Kidney (tissue), 14 donors: ENCODE measurements around the gene HSPA12A. TPM values are rescaled to one million over a fixed set of nuclear protein-coding genes. Genes with fewer than 3 reads are reported as not detected.
A peak's percentile ranks its signal among the peaks of the same experiment; 100 is the strongest.

Experiments used
- DNase-seq, 5 donors: peaks; one replicate each; pipeline ENCODE4 v3.0.0-alpha.2; 2013 to 2020
- FAIRE-seq: peaks from 2 replicates; lab custom pipeline; 2012; peaks lifted over from hg19 to GRCh38; lab: Jason Lieb, UNC
- H3K27ac ChIP-seq, 2 donors: one replicate each; pipeline ENCODE4 v1.7.0; 2013; ENCODE audit warnings: low read depth in 2 of 2, low read length in 2 of 2, inconsistent platforms in 1 of 2
- H3K27me3 ChIP-seq: one replicate; pipeline ENCODE4 v1.7.1; 2013; ENCODE audit warnings: low read length, inconsistent platforms; ENCODE audit not compliant: control insufficient read depth, insufficient read depth
- H3K36me3 ChIP-seq, 3 donors: one replicate each; pipeline versions ENCODE4 v1.7.0 to v1.7.1; 2013; ENCODE audit warnings: low read length in 3 of 3, control low read depth in 1 of 3, inconsistent platforms in 1 of 3; ENCODE audit not compliant: insufficient read depth in 3 of 3, control insufficient read depth in 2 of 3
- H3K4me1 ChIP-seq, 3 donors: one replicate each; pipeline versions ENCODE4 v1.7.0 to v1.7.1; 2013; ENCODE audit warnings: low read length in 3 of 3, inconsistent platforms in 1 of 3, low read depth in 1 of 3; ENCODE audit not compliant: control insufficient read depth in 2 of 3, insufficient read depth in 2 of 3
- H3K4me3 ChIP-seq, 3 donors: one replicate each; pipeline versions ENCODE4 v1.7.0 to v1.8.1; 2013; ENCODE audit warnings: low read length in 3 of 3, control low read depth in 1 of 3, inconsistent platforms in 1 of 3
- H3K9ac ChIP-seq, 3 donors: one replicate each; pipeline versions ENCODE4 v1.7.0 to v1.7.1; 2013; ENCODE audit warnings: low read length in 3 of 3, control low read depth in 1 of 3, inconsistent platforms in 1 of 3
- H3K9me3 ChIP-seq, 3 donors: one replicate each; pipeline versions ENCODE4 v1.7.0 to v1.7.1; 2013; ENCODE audit warnings: low read length in 3 of 3, control low read depth in 1 of 3, inconsistent platforms in 1 of 3; ENCODE audit not compliant: control insufficient read depth in 2 of 3, insufficient read depth in 1 of 3
- intact Hi-C: fragments of 100-400 bp; cut with DNase I; formaldehyde crosslinking; loops from one replicate; pipeline ENCODE4 v1.11.1; 2022
- polyA plus RNA-seq: library from polyadenylated mRNA; stranded (reverse); fragments of 350-450 nt; fragmentation: Illumina TruSeq; extraction: RNeasy Lipid Tissue Mini Kit (QIAGEN cat#74804); gene quantifications from one replicate; pipeline ENCODE4 v1.2.3, GENCODE V29; 2014; ENCODE audit warnings: low read depth, low replicate concordance; ENCODE audit not compliant: insufficient read depth
- total RNA-seq: library from RNA; stranded (reverse); fragmentation: NEBNext Ultra II Directional; extraction: Animal tissue kit (Norgen Biotek cat#: 25700); gene quantifications from one replicate; pipeline ENCODE4 v1.2.1, GENCODE V29; 2021
- TF ChIP-seq, protein P1 (sequence below): IDR thresholded peaks from 3 replicates; pipeline ENCODE4 v1.5.1; 2012; ENCODE audit warnings: mild to moderate bottlenecking, moderate library complexity, borderline replicate concordance; ENCODE audit not compliant: insufficient read depth; ENCODE audit errors: extremely low read depth
- donor health status: control.
- donor health status: control.
- donor health status: control.
- donor health status: control.
- donor health status: control.
- donor health status: DM: yes; HTN: yes; CAD: no.
- donor health status: Normal renal cell carcinoma (clear cell type).

HSPA12A gene
- total and polyA plus RNA-seq, 2 donors from 2014 or later = 18.9 to 33.5 TPM

DNA sequence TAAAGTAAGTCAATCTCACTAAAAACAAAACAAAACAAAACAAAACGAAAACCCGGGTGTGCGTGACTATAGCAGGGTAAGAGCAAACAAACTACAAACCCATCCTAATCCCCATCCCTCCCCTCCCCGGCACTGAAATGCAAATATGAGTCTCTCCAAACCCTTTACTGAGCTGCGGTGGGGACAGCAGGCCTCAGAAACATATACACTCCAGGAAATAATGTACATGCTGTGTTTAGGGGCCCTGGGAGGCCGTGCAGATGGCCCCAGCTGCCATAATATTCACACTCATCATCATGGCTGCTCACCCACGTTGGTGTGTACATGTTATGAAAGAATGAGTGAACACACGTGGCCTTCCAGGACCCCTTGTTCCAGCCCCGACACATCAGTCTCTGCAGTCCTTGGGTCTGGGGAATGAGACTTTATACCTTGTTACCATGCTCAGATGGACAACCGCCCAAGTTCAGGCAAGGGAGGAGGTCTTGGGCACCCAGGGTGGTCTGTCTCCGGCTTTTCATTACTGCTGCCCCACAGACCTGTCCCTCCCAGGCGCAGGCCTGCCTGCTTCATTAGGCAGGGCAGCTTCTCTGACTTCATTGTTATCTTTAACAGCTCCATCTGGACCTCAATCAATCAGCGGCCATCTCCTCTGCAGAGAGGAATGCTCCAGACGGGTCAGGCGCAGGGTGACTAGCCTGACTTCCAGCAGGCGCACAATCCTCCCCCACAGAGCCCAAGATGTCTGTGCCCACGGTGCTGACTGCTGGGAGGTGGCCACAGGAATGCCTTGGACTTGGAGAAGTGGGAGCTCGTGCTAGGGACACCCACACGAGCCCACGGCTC lies 20.6 kb downstream of the HSPA12A start:
- H3K4me3 ChIP-seq = peak overlapping the region in 1 of 3 donors; percentile 15
- no peaks in the 10 kb centered on the region for H3K9me3 ChIP-seq
- H3K9ac ChIP-seq = peak overlapping the region in 1 of 3 donors; percentile 0
- H3K27me3 ChIP-seq = no peaks in the 10 kb centered on the region
- H3K36me3 ChIP-seq = no peaks in the 10 kb centered on the region
- intact Hi-C loops = no loop called here
- TF ChIP-seq, protein P1, sequence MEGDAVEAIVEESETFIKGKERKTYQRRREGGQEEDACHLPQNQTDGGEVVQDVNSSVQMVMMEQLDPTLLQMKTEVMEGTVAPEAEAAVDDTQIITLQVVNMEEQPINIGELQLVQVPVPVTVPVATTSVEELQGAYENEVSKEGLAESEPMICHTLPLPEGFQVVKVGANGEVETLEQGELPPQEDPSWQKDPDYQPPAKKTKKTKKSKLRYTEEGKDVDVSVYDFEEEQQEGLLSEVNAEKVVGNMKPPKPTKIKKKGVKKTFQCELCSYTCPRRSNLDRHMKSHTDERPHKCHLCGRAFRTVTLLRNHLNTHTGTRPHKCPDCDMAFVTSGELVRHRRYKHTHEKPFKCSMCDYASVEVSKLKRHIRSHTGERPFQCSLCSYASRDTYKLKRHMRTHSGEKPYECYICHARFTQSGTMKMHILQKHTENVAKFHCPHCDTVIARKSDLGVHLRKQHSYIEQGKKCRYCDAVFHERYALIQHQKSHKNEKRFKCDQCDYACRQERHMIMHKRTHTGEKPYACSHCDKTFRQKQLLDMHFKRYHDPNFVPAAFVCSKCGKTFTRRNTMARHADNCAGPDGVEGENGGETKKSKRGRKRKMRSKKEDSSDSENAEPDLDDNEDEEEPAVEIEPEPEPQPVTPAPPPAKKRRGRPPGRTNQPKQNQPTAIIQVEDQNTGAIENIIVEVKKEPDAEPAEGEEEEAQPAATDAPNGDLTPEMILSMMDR = no peak
- peak overlapping the region; percentile 54 to 81 for H3K27ac ChIP-seq
- H3K4me1 ChIP-seq = peaks cover 15 to 64% (median 57%) of the 10 kb centered on the region in 3 donors
- no peak for FAIRE-seq
- peak in 4 of 5 donors; percentile 92 to 95 (median 94) for DNase-seq

DNA sequence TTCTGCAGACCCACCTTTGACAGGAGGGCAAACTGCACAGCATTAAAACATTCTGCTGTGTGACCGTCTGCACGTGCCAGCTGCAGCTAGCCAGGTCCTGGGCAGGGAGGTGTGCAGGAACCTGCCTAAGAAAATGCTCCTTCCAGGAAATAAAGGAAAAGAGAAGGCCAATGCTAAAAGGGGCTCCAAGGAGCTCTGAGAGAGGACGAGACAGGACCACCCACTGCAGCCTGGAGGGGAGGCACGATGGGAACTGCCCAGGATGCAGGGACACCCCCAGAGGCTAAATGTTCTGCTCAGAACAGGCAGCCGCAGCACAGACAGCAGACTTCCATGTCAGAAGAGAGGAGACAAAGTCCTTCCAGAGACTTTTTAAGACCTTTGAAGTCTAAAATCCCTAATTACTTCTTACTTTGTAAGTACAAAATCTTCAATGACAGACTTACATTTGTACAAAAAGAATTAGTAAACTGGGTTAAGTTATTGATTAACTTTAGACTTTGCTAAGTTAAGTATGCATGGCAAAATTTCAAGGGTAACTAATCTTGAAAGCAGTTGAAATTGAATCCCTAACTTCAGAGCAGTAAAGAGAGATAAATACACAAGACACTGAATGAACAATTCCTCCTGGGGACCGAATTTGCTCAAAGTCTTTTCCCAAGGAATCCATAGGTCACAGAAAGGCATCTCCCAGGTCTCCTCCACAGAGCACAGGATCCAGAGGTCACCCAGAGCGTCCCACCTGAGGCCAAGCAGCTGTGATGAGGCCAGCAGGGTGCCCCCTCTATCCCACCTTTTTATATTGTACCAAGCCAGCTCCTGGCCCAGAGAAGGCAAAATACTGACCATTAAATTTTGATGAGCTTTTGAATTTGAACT lies 21.5 kb downstream of the HSPA12A start:
- Histone ChIP-seq H3K27ac (peak overlapping the region; percentile 76 to 81), H3K4me1 (peaks cover 15 to 73% (median 57%) of the 10 kb centered on the region in 3 donors), H3K4me3 (peak overlapping the region in 2 of 3 donors; percentile 8 to 24), H3K9me3 (no peaks in the 10 kb centered on the region), H3K27me3 (no peaks in the 10 kb centered on the region), H3K36me3 (no peaks in the 10 kb centered on the region), H3K9ac (peak overlapping the region in 1 of 3 donors; percentile 0)
- intact Hi-C loops = no loop called here
- TF ChIP-seq, protein P1 = no peak
- DNase-seq (peak in 3 of 5 donors; percentile 31 to 61 (median 49)), FAIRE-seq (peak; percentile 81)

DNA sequence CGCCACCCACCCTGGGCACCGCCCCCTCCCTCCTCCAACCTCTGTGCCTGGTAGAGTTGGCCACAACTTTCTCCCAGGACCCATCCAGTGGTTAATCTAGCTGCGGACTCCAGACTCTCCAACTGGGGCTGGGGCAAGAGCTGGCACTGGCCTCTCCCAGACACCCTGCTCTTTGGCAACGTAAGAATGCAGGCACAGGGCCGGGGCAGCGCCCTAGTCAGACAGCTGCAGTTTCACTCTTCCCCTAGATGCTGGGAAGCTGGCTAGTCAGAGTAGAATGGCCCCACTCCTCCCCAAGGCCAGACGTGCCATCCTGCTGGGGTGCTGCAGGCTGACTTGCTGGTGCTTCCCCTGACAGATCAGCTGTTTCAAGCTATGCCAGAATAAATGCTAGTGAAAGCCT lies 22.1 kb downstream of the HSPA12A start:
- Histone ChIP-seq H3K4me1 (peaks cover 15 to 75% (median 55%) of the 10 kb centered on the region in 3 donors), H3K36me3 (no peaks in the 10 kb centered on the region), H3K4me3 (peak overlapping the region in 2 of 3 donors; percentile 8 to 24), H3K9me3 (no peaks in the 10 kb centered on the region), H3K27me3 (no peaks in the 10 kb centered on the region), H3K9ac (peak overlapping the region in 1 of 3 donors; percentile 0), H3K27ac (peak overlapping the region; percentile 38 to 76)
- DNase-seq = peak in 1 of 5 donors; percentile 52
- no peak for FAIRE-seq
- intact Hi-C loops = no loop called here
- TF ChIP-seq, protein P1 = no peak
